ENCODE results near the gene USP34.

DNA sequence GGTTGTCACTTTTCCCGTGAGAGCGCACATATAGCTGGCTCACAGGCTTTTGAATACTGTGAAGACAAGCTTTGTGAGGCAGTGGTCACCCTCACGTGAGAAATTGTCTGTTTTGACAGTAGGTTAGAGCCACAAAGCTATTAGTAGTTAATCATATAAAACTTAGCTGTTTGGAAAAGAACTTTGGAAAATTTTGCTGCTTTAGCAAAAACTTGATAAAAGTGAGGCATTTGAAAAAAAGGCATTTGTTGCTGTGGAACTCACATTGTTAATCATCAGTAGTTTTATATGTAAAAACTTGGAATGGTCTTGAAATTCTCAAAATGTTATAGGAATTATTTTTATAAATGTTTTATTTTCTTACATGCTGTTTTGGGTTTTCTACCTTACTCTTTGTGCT is 286.6 kb downstream of the USP34 start:
- TF ChIP-seq GATA2 (IDR thresholded peaks at IDR 0.05; ENCODE audit: low read depth, low read length) (no peak), GATA3 (IDR thresholded peaks at IDR 0.05; ENCODE audit: low read depth, low read length) (no peak)

Data from SH-SY5Y (cell line).